ENCODE measurements around the gene VILL. TPM values are rescaled to one million over a fixed set of nuclear protein-coding genes. Genes with fewer than 3 reads are reported as not detected.

Gene VILL
- total RNA-seq, 4 donors from 2014 or later, result 3.4 to 9.0 (median 7.0) TPM

GRCh38 chr3:38022301-38022700 is 31.7 kb downstream of the VILL start:
- TF ChIP-seq, protein P1, sequence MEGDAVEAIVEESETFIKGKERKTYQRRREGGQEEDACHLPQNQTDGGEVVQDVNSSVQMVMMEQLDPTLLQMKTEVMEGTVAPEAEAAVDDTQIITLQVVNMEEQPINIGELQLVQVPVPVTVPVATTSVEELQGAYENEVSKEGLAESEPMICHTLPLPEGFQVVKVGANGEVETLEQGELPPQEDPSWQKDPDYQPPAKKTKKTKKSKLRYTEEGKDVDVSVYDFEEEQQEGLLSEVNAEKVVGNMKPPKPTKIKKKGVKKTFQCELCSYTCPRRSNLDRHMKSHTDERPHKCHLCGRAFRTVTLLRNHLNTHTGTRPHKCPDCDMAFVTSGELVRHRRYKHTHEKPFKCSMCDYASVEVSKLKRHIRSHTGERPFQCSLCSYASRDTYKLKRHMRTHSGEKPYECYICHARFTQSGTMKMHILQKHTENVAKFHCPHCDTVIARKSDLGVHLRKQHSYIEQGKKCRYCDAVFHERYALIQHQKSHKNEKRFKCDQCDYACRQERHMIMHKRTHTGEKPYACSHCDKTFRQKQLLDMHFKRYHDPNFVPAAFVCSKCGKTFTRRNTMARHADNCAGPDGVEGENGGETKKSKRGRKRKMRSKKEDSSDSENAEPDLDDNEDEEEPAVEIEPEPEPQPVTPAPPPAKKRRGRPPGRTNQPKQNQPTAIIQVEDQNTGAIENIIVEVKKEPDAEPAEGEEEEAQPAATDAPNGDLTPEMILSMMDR (IDR thresholded peaks at IDR 0.05; ENCODE audit: low read depth), result no peak

DNA sequence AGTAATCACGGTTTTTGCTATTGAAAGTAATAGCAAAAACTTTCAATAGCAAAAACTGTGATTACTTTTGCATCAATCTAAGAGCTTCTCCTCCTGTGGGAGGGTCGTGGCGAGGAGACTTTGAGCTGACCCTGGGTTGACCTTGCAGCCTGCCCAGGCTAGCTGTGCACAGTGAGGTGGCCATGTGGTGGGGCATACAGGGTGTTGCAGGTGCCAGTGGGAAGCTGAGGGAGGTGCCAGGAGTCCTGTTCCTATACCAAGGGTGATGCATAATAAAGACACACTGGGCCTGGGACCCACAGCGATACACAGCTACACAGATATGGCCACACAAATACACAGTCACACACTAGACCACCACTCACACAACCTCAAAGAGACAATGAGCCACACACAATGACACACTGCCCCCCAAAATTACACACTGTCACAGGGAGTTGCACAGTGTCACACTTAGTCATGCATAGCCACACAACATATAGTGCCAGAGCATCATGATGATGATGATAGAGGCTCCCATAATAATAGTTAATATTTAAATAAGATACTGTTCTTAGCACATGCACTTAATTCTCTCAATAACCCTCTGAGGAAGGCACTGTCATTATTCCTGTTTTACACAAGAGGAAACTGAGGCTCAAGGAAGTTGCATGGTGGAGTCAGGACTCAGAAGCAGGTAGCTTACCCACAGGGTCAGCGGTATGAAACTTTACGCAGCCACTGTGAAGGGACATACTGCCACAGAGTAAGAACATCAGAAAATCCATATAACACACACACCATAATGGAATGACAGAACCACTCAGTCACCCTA is 32.5 kb downstream of the VILL start:
- TF ChIP-seq, protein P1 (IDR thresholded peaks at IDR 0.05; ENCODE audit: low read depth), result no peak

- TF ChIP-seq, protein P1 (IDR thresholded peaks at IDR 0.05; ENCODE audit: low read depth), result no peak
Observed at GRCh38 chr3:38026856-38027255, 36.3 kb downstream of the VILL start.

DNA sequence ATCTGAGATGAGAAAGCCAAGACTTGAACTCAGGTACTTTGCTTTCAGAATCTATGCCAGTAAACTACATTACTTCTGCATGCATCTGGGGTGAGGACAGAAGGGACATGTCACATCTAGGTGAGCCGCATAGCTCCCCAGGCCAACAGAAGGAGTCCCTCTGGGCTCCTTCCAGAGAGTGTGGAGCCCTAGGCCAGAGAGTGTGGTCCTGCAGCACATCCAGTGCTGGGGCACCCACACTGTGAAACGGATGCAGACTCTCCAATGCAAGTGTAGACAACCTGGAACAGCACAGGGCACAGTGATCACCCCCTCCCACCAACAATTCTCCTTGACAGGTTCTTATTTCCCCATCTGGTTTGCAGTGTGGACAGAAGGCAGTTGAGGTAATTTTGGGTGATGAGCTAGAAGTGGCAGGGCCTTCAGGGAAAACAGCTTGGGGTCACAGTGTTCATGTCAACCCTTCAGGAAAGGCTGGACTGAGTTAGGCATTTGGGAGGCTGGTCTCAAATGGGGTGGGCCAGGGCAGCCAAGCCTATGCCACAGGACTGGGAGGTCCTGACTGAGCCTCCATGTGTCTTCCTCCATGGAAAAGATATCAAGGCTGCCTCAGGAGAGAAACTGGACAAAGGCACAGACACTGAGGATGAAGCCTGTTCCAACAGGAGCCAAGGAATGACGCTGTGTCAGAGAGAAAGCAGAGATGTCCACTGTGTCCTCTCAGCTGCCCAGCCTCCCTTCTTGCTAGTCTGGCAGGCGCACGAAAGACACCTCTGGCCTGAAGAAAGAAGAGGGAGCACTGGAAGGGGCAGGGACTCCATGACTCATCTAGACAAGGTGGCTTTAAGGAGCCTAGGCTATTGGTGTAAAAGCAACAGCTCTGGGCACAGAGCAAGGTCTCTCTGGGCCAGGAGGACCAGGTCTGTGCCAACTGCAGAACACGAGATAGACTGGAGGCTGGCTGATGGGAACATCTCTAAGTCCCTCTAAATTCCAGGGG is 37.2 kb downstream of the VILL start:
- TF ChIP-seq, protein P1 (IDR thresholded peaks at IDR 0.05; ENCODE audit: low read depth), result no peak

DNA sequence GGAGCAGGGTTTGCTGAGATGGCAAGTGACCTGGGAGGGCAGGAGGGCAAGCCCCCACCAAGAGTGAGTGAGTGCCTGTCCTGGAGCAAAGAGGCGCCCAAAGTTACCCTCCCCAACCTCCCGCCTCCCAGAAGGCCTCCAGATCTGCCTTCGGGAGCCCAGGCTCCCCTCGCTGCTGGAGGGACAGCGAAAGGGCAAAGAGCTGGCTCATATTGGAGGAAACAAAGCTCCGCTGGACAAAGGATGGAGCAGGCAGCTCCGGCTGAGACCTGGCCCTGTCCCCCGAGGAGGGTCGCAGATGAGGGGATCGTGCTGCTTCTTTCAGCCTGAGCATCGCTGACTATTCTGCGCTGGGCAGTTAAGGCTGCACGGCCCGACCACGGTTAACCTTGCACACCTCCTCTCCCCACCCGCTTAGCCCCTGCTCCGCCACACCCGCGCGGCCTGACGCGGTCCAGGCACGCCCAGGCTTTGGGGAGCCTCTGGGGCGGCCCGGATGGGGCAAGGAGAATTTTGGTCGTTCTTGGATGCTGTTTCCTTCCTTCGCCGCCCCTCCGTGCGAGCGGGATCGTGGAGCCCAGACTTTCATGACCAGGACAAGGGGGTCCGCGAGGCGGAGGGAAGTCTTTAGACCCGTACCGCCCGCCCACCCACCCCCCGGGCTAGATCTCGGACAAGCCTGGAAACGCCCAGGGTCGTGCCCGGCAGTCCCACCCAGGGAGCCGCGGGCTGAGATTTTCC is 38.2 kb downstream of the VILL start:
- TF ChIP-seq, protein P1 (IDR thresholded peaks at IDR 0.05; ENCODE audit: low read depth), result no peak

DNA sequence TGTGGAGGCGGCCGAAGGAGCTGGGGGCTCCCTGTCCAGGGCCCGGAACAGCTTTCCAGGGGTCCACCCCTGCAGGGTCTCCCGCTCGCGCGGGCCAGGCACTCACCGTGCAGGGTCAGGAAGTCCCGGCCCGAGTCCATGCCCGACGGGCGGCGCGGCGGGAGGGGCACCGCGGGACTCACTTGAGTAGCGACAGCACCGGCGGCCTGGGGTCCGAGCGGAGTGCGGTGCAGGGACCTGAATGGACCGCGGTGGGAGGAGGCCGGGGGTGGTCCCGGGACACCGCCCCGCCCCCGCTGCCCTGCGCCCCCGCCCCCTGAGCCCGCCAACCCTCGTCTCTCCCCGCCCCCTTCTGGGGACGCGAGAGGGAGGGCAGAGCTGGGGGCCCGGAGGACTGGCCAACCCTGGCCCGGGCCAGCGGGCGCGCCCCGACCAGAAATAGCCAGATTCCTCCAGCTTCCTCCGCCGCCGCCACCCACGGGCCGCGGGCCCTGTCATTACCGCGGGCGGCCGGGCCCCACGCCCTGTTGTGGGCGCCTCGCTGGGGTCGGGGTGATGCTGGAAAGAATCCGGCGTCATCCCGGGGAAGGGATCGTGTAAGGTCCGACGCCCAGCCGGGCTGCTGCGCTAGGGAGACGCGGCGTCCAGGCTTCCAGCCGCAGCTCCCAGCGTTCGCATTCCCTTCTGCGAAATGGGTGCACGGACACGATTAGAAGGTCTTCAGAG is 39.0 kb downstream of the VILL start, which contains the start of gene PLCD1:
Gene PLCD1, minus strand, starts transcription at position 243 of the 726 bp plus-strand sequence. Its CDS starts 103 bp downstream, at position 140.
- TF ChIP-seq, protein P1 (IDR thresholded peaks at IDR 0.05; ENCODE audit: low read depth), result no peak
